ENCODE data around the gene REX1BD.

DNA sequence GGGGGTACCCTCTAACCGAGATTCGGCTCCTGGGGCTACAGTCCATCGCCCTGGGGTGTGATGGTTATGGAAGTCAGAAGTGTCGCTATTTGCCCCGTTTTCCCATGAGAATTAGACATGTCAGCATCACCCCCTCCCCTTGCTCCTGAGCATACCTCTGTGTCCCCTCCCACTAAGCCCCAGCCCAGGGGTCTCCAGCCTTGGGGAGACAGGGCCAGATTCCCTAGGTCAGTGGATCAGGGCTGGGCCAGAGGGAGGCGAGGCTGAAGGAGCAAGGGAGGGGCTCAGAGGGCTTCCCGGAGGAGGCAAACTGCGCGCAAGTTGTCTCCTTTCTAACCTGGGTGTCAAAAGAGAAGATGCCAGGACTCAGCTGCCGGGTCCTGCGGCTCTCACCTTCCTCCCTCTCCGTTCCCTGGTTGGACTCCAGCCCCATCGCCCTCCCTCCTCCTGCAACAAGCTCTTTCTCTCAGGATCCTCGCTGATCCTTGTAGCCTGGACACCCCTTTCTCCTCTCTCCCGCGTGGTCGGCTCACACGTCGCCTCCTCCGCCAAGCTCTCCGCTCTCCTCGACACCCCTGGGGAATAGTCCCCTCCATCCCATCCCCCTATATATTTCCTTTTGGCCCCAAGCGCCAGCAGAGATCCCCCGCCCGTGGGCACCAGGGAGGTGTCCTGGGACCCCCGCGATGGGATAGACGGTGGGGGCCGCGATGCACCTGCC is 23.6 kb downstream of the REX1BD start:
- TF ChIP-seq, protein P1, sequence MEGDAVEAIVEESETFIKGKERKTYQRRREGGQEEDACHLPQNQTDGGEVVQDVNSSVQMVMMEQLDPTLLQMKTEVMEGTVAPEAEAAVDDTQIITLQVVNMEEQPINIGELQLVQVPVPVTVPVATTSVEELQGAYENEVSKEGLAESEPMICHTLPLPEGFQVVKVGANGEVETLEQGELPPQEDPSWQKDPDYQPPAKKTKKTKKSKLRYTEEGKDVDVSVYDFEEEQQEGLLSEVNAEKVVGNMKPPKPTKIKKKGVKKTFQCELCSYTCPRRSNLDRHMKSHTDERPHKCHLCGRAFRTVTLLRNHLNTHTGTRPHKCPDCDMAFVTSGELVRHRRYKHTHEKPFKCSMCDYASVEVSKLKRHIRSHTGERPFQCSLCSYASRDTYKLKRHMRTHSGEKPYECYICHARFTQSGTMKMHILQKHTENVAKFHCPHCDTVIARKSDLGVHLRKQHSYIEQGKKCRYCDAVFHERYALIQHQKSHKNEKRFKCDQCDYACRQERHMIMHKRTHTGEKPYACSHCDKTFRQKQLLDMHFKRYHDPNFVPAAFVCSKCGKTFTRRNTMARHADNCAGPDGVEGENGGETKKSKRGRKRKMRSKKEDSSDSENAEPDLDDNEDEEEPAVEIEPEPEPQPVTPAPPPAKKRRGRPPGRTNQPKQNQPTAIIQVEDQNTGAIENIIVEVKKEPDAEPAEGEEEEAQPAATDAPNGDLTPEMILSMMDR (IDR thresholded peaks at IDR 0.05) = no peak
- TF ChIP-seq POLR2A (IDR thresholded peaks at IDR 0.05) = no peak

Data from uterus (tissue), 2 donors.